HG03354 (cell line): ENCODE data around the gene CHD1.
A peak's percentile ranks its signal among the peaks of the same experiment; 100 is the strongest.

Source experiments
- ATAC-seq: cut with Tn5 transposase; IDR thresholded peaks from one replicate; pipeline ENCODE4 v1.9.1; 2021; ENCODE audit warnings: mild to moderate bottlenecking; ENCODE audit not compliant: unreplicated experiment, poor library complexity, severe bottlenecking

The CHD1 gene

GRCh38 chr5:98827588-98828284 is 101.1 kb downstream of the CHD1 start:
- ATAC-seq, result no peak

- ATAC-seq, result peak; percentile 70
Observed at GRCh38 chr5:98827161-98827560, 101.6 kb downstream of the CHD1 start.

GRCh38 chr5:98825582-98826375 is 103.0 kb downstream of the CHD1 start:
- ATAC-seq, result peak; percentile 72

GRCh38 chr5:98816582-98817222 is 112.1 kb downstream of the CHD1 start:
- no peak for ATAC-seq

- no peak for ATAC-seq
Observed at GRCh38 chr5:98813755-98814154, 115.1 kb downstream of the CHD1 start.

- no peak for ATAC-seq
Observed at GRCh38 chr5:98810206-98810605, 118.6 kb downstream of the CHD1 start.

- no peak for ATAC-seq
Observed at GRCh38 chr5:98807806-98808205, 121.0 kb downstream of the CHD1 start.

- no peak for ATAC-seq
Observed at GRCh38 chr5:98805070-98805469, 123.7 kb downstream of the CHD1 start.

- no peak for ATAC-seq
Observed at GRCh38 chr5:98804066-98804465, 124.7 kb downstream of the CHD1 start.
